ENCODE results near the gene FZD10. TPM values are rescaled to one million over a fixed set of nuclear protein-coding genes. Genes with fewer than 3 reads are reported as not detected.

Gene FZD10
- total and polyA plus RNA-seq, 2 experiments from 2014 or later = 0.15 TPM; not detected in 1

DNA sequence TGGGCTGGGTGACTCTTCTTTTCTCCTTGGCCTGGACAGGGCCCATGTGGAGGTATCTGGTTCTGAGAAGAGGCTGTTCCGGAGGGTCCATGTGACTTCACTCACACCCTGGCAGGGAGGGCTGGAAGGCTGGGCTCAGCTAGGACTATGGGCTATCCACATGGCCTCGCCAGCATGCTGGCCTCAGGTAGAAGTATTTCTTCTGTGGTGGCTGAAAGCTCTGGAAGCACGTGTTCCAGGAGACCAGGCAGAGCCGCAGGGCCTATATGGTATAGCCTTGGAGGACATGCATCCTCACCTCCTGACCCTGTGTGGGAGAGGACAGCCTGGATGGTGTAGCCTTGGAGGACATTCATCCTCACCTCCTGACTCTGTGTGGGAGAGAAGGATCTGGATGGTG lies 38.2 kb upstream of the FZD10 start:
- Histone ChIP-seq H3K9me3 (ENCODE audit: low read depth) (no peaks in the 10 kb centered on the region), H3K36me3 (no peaks in the 10 kb centered on the region), H3K4me1 (ENCODE audit: low read depth) (no peaks in the 10 kb centered on the region), H3K27ac (no peak overlapping the region), H3K27me3 (no peaks in the 10 kb centered on the region), H3K4me3 (no peak overlapping the region)
- DNase-seq (ENCODE audit: low read depth in 1 of 2, low spot score in 1 of 2) = no peak
- TF ChIP-seq, protein P1, sequence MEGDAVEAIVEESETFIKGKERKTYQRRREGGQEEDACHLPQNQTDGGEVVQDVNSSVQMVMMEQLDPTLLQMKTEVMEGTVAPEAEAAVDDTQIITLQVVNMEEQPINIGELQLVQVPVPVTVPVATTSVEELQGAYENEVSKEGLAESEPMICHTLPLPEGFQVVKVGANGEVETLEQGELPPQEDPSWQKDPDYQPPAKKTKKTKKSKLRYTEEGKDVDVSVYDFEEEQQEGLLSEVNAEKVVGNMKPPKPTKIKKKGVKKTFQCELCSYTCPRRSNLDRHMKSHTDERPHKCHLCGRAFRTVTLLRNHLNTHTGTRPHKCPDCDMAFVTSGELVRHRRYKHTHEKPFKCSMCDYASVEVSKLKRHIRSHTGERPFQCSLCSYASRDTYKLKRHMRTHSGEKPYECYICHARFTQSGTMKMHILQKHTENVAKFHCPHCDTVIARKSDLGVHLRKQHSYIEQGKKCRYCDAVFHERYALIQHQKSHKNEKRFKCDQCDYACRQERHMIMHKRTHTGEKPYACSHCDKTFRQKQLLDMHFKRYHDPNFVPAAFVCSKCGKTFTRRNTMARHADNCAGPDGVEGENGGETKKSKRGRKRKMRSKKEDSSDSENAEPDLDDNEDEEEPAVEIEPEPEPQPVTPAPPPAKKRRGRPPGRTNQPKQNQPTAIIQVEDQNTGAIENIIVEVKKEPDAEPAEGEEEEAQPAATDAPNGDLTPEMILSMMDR (IDR thresholded peaks at IDR 0.05; ENCODE audit: low read depth, low read length) = no peak

DNA sequence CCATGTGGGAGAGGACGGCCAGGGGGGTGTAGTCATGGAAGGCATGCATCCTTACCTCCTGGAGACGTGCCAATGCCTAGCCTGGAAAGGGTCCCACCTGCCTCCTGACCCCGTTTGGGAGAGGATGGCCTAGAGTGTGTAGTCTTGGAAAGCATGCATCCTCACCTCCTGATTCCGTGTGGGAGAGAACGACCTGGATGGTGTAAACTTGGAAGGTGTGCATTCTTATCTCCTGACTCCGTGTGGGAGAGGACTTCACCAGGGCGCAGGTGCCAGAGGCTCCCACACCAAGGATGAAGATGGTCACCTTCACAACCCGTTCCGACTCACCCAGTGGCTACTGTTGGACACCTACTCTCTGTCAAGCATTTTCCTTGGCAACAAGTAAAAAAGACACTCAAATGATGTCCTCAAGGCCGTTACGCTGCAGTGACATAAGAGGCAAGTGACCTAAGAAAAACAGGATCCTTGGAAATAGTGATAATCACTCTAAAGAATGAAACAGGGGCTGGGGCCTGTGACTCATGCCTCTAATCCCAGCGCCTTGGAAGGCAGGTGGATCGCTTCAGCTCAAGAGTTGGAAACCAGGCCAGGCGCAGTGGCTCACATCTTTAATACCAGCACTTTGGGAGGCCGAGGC lies 37.5 kb upstream of the FZD10 start:
- Histone ChIP-seq H3K9me3 (ENCODE audit: low read depth) (no peaks in the 10 kb centered on the region), H3K4me3 (no peak overlapping the region), H3K36me3 (no peaks in the 10 kb centered on the region), H3K27ac (no peak overlapping the region), H3K27me3 (no peaks in the 10 kb centered on the region), H3K4me1 (ENCODE audit: low read depth) (no peaks in the 10 kb centered on the region)
- no peak for DNase-seq (ENCODE audit: low read depth in 1 of 2, low spot score in 1 of 2)
- TF ChIP-seq, protein P1 (IDR thresholded peaks at IDR 0.05; ENCODE audit: low read depth, low read length) = no peak

DNA sequence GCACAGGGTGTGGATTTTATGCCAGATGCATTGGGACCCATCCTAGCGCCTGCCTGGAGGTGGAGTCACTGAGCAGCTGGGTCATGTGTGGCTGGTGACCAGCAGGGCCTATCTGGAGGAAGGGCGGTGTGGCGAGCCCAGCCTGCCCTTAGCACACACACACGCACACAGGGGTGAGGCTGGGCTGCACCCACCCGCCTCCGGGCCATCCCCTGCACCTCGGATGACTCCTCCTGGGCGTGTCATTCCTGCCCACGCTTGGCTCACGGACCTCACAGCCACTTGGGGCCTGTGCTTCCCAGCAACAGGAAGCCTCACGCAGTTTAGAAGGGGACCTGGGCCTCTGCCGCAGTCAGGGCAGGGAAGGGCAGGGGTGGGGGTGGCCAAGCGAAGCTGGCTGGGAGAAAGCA lies 36.2 kb upstream of the FZD10 start:
- no peak for DNase-seq (ENCODE audit: low read depth in 1 of 2, low spot score in 1 of 2)
- H3K4me3 ChIP-seq = no peak overlapping the region
- no peaks in the 10 kb centered on the region for H3K9me3 ChIP-seq (ENCODE audit: low read depth)
- no peaks in the 10 kb centered on the region for H3K36me3 ChIP-seq
- no peak overlapping the region for H3K27ac ChIP-seq
- H3K4me1 ChIP-seq (ENCODE audit: low read depth) = no peaks in the 10 kb centered on the region
- TF ChIP-seq, protein P1 (IDR thresholded peaks at IDR 0.05; ENCODE audit: low read depth, low read length) = no peak
- no peaks in the 10 kb centered on the region for H3K27me3 ChIP-seq

DNA sequence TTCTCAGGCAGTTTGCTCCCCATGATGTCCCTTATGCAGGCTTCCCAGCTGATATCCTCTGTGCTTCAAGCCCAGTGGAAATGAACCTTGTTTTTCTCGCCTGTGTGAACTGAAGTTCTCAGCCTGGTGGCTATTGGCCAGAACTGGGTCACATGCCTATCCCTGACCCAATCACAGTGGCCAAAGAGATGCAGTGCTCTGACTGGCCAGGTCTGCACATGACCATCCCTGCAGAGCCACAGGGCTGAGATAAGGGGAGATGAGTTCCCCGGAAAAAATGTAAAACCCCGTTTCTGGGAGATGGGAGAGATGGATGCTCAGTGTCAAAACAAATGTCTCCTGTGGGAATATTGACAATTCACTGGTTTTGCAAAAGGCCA lies 34.7 kb upstream of the FZD10 start:
- no peaks in the 10 kb centered on the region for H3K9me3 ChIP-seq (ENCODE audit: low read depth)
- TF ChIP-seq, protein P1 (IDR thresholded peaks at IDR 0.05; ENCODE audit: low read depth, low read length) = no peak
- no peak overlapping the region for H3K4me3 ChIP-seq
- peaks cover 10% of the 10 kb centered on the region for H3K27me3 ChIP-seq
- no peaks in the 10 kb centered on the region for H3K4me1 ChIP-seq (ENCODE audit: low read depth)
- no peak for DNase-seq (ENCODE audit: low read depth in 1 of 2, low spot score in 1 of 2)
- no peaks in the 10 kb centered on the region for H3K36me3 ChIP-seq
- H3K27ac ChIP-seq = no peak overlapping the region

DNA sequence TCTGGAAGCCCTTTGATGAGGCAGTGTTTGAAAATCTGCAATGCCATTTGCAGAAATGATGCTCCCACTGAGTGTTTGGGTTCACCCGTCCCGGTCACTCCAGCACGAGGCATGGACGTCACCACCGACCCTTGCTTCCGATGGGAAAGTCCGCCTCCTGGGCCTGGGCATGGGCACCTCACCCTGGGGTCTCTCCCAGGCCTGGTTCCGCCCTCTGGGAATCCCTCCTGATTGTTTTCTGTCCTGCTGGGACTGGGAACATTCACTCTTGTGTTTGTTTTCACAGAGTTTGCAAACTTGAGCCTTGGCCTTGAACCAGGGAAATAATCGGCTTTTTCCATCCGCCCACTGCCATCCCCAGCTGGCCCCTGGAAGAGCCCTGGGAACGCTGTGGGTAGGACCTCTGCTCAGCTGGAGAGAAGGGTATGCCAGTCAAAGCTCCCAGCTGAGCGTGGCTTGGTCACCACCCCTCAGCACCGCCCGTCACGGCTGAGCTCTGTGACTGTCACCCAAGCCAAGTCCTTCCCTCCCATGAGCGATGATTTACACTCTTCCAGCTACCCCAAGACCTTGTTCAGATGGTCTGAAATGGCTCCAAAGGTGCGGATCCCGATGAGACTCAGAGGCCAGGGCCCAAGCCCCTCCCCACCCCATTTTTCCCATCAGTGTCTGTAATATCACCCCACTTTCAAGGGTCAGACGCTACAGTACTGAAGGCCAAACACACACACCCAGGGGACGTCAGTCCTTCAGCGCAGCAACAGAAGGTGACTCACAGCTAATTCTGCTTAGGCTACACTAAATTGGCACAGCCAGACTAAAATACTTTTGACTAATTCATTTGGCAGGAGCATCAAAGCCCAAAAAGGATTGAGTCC lies 34.1 kb upstream of the FZD10 start:
- H3K4me1 ChIP-seq (ENCODE audit: low read depth) = no peaks in the 10 kb centered on the region
- TF ChIP-seq, protein P1 (IDR thresholded peaks at IDR 0.05; ENCODE audit: low read depth, low read length) = no peak
- no peak overlapping the region for H3K27ac ChIP-seq
- H3K4me3 ChIP-seq = no peak overlapping the region
- no peaks in the 10 kb centered on the region for H3K36me3 ChIP-seq
- no peak for DNase-seq (ENCODE audit: low read depth in 1 of 2, low spot score in 1 of 2)
- H3K27me3 ChIP-seq = peaks cover 16% of the 10 kb centered on the region
- no peaks in the 10 kb centered on the region for H3K9me3 ChIP-seq (ENCODE audit: low read depth)

All from cardiac muscle cell (in vitro differentiated cells and primary cell).